T-helper 2 cell treated with Interferon-gamma antibody and Interleukin-4, amounts not matched to agents 5 μg/mL and 100 μg/mL, for 36 hours (primary cell): ENCODE measurements around the gene ZNF775.

Source experiments
- DNase-seq: peaks from one replicate; pipeline ENCODE4 v3.0.0; 2021; ENCODE audit warnings: low spot score
- H3K27ac Mint-ChIP-seq: one replicate; pipeline ENCODE4 v1.8.0; 2021; ENCODE audit warnings: mild to moderate bottlenecking, mixed read lengths
- H3K27me3 Mint-ChIP-seq: one replicate; pipeline ENCODE4 v1.8.0; 2021; ENCODE audit warnings: low read depth, mixed read lengths
- H3K36me3 Mint-ChIP-seq: one replicate; pipeline ENCODE4 v1.8.0; 2021; ENCODE audit warnings: low read depth, mixed read lengths
- H3K4me1 Mint-ChIP-seq: one replicate; pipeline ENCODE4 v1.8.0; 2021; ENCODE audit warnings: low read depth, mixed read lengths
- H3K4me3 Mint-ChIP-seq: one replicate; pipeline ENCODE4 v1.8.0; 2022; ENCODE audit warnings: mild to moderate bottlenecking, moderate library complexity, mixed read lengths
- H3K9me3 Mint-ChIP-seq: one replicate; pipeline ENCODE4 v1.8.0; 2021; ENCODE audit warnings: mixed read lengths

ZNF775 gene

DNA sequence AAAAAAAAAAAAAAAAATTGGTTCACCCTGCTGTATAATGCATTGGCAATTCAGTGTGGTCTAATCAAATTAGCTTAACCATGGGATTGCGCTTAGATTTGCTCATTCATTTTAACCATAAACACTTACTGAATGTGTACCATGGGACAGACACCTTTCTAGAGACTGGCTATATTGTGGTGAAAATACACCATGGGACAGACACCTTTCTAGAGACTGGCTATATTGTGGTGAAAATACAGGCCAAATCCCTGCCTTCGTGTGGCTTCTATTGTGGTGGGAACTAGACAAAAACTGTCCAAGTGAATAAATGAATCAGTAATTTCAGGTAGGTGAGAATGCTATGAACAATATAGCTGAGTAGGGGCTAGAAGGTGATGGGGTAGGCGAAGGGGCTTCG is 20.7 kb upstream of the ZNF775 start:
- peaks cover 30% of the 10 kb centered on the region for H3K4me1 Mint-ChIP-seq

GRCh38 chr7:150358988-150359621 is 20.0 kb upstream of the ZNF775 start:
- H3K27me3 Mint-ChIP-seq, result no peaks in the 10 kb centered on the region
- H3K4me3 Mint-ChIP-seq, result no peak overlapping the region
- no peaks in the 10 kb centered on the region for H3K36me3 Mint-ChIP-seq
- H3K9me3 Mint-ChIP-seq, result no peaks in the 10 kb centered on the region
- peak overlapping the region; percentile 38 for H3K27ac Mint-ChIP-seq
- no peak for DNase-seq
- H3K4me1 Mint-ChIP-seq, result peaks cover 35% of the 10 kb centered on the region

More for the DNA sequence above, 20.7 kb upstream of the ZNF775 start:
- Mint-ChIP-seq H3K36me3 (no peaks in the 10 kb centered on the region), H3K4me3 (no peak overlapping the region), H3K27ac (no peak overlapping the region), H3K27me3 (no peaks in the 10 kb centered on the region), H3K9me3 (no peaks in the 10 kb centered on the region)
- no peak for DNase-seq

DNA sequence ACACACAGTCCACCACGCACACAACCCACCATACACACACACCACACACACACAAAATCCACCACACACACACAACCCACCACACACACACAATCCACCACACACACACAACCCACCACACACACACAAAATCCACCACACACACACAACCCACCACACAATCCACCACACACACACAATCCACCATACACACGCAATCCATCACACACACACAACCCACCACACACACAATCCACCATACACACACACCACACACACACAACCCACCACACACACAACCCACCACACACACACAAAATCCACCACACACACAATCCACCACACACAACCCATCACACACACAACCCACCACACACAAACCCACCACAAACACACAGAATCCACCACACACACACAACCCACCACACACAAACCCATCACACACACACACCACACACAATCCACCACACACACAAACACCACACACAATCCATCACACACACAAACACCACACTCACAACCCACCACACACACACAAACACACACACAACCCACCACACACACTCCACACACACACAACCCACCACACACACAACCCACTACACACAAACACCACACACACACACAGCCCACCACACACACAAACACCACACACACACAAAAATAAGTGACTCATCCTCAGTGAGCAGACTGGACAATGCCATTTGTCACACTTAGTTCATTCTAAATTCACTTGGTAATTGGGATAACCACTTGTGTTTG is 19.3 kb upstream of the ZNF775 start:
- DNase-seq, result no peak
- Mint-ChIP-seq H3K4me1 (peaks cover 38% of the 10 kb centered on the region), H3K27ac (peak overlapping the region; percentile 53), H3K36me3 (no peaks in the 10 kb centered on the region), H3K27me3 (no peaks in the 10 kb centered on the region), H3K4me3 (no peak overlapping the region), H3K9me3 (no peaks in the 10 kb centered on the region)

DNA sequence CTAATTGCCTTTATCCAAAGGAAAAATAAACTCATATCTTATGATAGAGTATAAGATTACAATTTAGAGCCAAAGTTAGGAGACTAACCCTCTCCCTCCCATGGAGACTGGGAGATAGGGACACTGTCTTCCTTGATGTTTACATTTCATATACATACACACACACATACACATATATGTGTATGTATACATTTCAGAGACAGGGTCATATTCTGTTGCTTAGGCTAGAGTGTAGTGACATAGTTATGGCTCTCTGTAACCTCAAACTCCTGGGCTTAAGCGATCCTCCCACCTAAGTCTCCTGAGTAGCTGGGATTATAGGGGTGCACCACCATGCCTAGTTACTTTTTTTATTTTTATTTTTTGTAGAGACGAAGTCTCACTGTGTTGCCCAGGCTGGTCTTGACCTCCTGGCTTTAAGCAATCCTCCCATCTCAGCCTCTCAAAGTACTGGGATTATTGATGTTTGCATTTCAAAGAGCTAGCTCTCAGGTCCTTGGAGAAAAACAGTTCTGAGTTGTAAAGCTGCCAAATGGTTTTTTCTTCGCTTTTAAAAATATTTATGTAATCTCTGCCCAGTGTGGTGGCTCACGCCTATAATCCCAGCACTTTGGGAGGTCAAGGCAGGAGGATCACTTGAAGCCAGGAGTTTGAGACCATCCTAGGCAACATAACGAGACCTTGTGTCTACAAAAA is 18.6 kb upstream of the ZNF775 start:
- no peak overlapping the region for H3K4me3 Mint-ChIP-seq

DNA sequence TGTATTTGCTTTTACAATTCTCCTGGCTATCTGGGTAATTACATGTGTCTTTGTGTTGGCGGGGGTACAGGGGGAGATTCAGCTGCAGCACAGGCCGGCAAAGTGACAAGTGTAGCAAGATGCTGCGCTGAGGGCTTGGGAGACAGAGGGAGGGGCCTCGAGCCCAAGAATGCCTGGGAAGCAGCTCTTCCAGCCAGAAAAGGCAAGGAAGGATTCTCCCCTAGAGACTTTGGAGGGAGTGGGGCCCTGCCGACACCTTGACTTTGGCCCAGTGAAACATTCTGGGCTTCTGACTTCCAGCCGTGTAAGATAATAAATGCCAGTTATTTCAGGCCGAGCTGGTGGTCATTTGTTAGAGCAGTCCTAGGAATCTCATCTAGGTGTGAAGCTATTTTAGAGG is 17.7 kb upstream of the ZNF775 start:
- H3K4me1 Mint-ChIP-seq, result peaks cover 35% of the 10 kb centered on the region
- no peak overlapping the region for H3K27ac Mint-ChIP-seq
- H3K4me3 Mint-ChIP-seq, result no peak overlapping the region
- H3K36me3 Mint-ChIP-seq, result no peaks in the 10 kb centered on the region
- H3K27me3 Mint-ChIP-seq, result no peaks in the 10 kb centered on the region
- DNase-seq, result no peak
- no peaks in the 10 kb centered on the region for H3K9me3 Mint-ChIP-seq

More for the DNA sequence above, 18.6 kb upstream of the ZNF775 start:
- peak overlapping the region; percentile 53 for H3K27ac Mint-ChIP-seq
- no peak for DNase-seq
- H3K27me3 Mint-ChIP-seq, result no peaks in the 10 kb centered on the region
- peaks cover 38% of the 10 kb centered on the region for H3K4me1 Mint-ChIP-seq
- H3K9me3 Mint-ChIP-seq, result no peaks in the 10 kb centered on the region
- H3K36me3 Mint-ChIP-seq, result no peaks in the 10 kb centered on the region

- DNase-seq, result no peak
- H3K36me3 Mint-ChIP-seq, result no peaks in the 10 kb centered on the region
- no peak overlapping the region for H3K4me3 Mint-ChIP-seq
- H3K27me3 Mint-ChIP-seq, result no peaks in the 10 kb centered on the region
- H3K27ac Mint-ChIP-seq, result no peak overlapping the region
- H3K4me1 Mint-ChIP-seq, result peaks cover 31% of the 10 kb centered on the region
- no peaks in the 10 kb centered on the region for H3K9me3 Mint-ChIP-seq
These were observed 17.1 kb upstream of the ZNF775 start for GRCh38 chr7:150361807-150362621.

DNA sequence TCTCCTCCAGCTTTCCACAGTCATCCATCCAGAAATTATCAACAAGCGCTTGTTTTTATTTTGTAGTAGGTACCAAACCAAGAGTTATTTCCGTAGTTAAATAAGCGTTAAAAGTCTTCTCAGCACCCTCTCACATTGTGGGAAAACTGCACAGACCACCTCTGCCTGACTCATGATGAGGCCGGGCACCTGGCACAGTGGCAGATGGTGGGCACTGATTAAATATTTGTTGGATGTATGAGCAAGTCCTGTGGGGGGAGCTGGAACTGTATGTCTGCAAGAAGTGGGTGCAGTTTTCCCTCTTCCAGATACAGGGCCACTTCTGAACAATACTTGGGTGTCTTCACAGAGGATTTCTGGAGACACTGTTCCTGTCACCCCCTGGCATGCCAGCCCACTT is 15.8 kb upstream of the ZNF775 start:
- Mint-ChIP-seq H3K27me3 (no peaks in the 10 kb centered on the region), H3K4me1 (peaks cover 30% of the 10 kb centered on the region), H3K36me3 (no peaks in the 10 kb centered on the region), H3K27ac (no peak overlapping the region), H3K9me3 (no peaks in the 10 kb centered on the region), H3K4me3 (no peak overlapping the region)
- DNase-seq, result no peak

GRCh38 chr7:150363872-150364271 is 15.3 kb upstream of the ZNF775 start:
- H3K9me3 Mint-ChIP-seq, result no peaks in the 10 kb centered on the region
- no peaks in the 10 kb centered on the region for H3K36me3 Mint-ChIP-seq
- H3K27me3 Mint-ChIP-seq, result no peaks in the 10 kb centered on the region
- H3K4me1 Mint-ChIP-seq, result peaks cover 26% of the 10 kb centered on the region
- no peak overlapping the region for H3K4me3 Mint-ChIP-seq
- H3K27ac Mint-ChIP-seq, result no peak overlapping the region
- no peak for DNase-seq

GRCh38 chr7:150365194-150365593 is 13.9 kb upstream of the ZNF775 start:
- H3K4me3 Mint-ChIP-seq, result no peak overlapping the region
- H3K27ac Mint-ChIP-seq, result no peak overlapping the region
- H3K4me1 Mint-ChIP-seq, result peaks cover 23% of the 10 kb centered on the region

DNA sequence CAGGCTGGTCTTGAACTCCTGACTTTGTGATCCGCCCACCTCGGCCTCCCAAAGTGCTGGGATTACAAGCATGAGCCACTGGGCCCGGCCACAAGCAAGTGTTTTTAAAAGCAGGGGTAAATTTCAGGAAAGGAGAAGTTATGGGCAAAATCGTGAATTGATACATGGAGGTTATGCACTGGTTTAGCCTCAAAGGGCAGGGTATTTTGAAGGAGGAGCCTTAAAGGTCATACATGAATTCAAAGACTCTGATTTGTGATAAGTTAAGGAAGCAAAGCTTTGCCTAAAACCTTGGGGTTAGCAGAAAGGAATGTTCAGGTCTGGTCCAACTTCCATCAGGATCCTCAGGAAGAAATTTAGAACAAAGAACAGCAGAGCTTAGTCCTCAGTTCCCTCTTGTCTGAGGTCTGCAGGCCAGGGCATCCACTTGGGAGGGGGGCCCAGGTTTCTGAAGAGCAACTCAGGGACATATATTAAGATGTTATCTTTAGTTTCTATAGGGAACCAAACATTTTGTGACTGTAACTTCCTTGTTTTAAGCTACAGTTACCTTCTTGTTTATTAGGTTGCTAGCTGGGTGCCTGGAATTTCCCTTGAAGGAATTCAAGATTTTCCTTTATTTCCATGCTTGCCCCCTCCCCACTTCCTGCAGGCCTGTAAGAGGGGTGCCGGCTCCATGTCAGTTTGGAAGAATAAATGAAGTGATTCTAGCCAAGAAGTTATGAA is 13.3 kb upstream of the ZNF775 start:
- Mint-ChIP-seq H3K9me3 (no peaks in the 10 kb centered on the region), H3K4me3 (no peak overlapping the region), H3K27me3 (no peaks in the 10 kb centered on the region), H3K36me3 (peaks cover 7% of the 10 kb centered on the region), H3K4me1 (peaks cover 26% of the 10 kb centered on the region), H3K27ac (no peak overlapping the region)
- DNase-seq, result no peak

More at GRCh38 chr7:150365194-150365593, 13.9 kb upstream of the ZNF775 start:
- H3K9me3 Mint-ChIP-seq, result no peaks in the 10 kb centered on the region
- H3K27me3 Mint-ChIP-seq, result no peaks in the 10 kb centered on the region
- H3K36me3 Mint-ChIP-seq, result peaks cover 3% of the 10 kb centered on the region
- DNase-seq, result no peak

GRCh38 chr7:150367677-150368095 is 11.4 kb upstream of the ZNF775 start:
- peaks cover 7% of the 10 kb centered on the region for H3K36me3 Mint-ChIP-seq
- peaks cover 27% of the 10 kb centered on the region for H3K4me1 Mint-ChIP-seq
- peak overlapping the region; percentile 80 for H3K27ac Mint-ChIP-seq
- H3K4me3 Mint-ChIP-seq, result peak overlapping the region; percentile 82
- no peak for DNase-seq
- H3K27me3 Mint-ChIP-seq, result no peaks in the 10 kb centered on the region
- no peaks in the 10 kb centered on the region for H3K9me3 Mint-ChIP-seq

GRCh38 chr7:150368096-150368883 is 10.8 kb upstream of the ZNF775 start, which contains the start of gene REPIN1:
Gene REPIN1 (plus strand): TSS chr7:150368822. CDS start chr7:150369712, 890 bp downstream.
- peaks cover 9% of the 10 kb centered on the region for H3K36me3 Mint-ChIP-seq
- H3K9me3 Mint-ChIP-seq, result no peaks in the 10 kb centered on the region
- H3K27me3 Mint-ChIP-seq, result no peaks in the 10 kb centered on the region
- peak; percentile 84 for DNase-seq
- H3K4me3 Mint-ChIP-seq, result peak within 1 kb of the TSS; percentile 95
- H3K4me1 Mint-ChIP-seq, result peaks cover 27% of the 10 kb centered on the region
- peak within 1 kb of the TSS; percentile 89 for H3K27ac Mint-ChIP-seq
